ENCODE measurements around the gene SETD1B. TPM values are rescaled to one million over a fixed set of nuclear protein-coding genes. Genes with fewer than 3 reads are reported as not detected.
A peak's percentile ranks its signal among the peaks of the same experiment; 100 is the strongest.
"Not testable (repeated sequence)": the region's sequence is repeated elsewhere in the genome, so short reads cannot be mapped to it uniquely, and the experiment has no call there.

Gene SETD1B
- total RNA-seq, 2 experiments from 2014 or later = 33.7 to 35.9 TPM

- Mint-ChIP-seq H3K36me3 (peaks cover 46% of the 10 kb centered on the region), H3K9me3 (ENCODE audit: low read depth) (no peaks in the 10 kb centered on the region), H3K4me3 (no peak overlapping the region), H3K4me1 (peaks cover 68% of the 10 kb centered on the region), H3K27ac (peak overlapping the region; percentile 73), H3K27me3 (no peaks in the 10 kb centered on the region)
- CTCF ChIA-PET = interaction anchor here (32.8 to 45.4 kb wide), 2 partner anchors 2 to 14 kb away, joined by 1678 read pairs; partner anchors contain the start of genes RHOF and SETD1B
- ATAC-seq (no peak), DNase-seq (no peak)
These were observed 20.0 kb upstream of the SETD1B start for GRCh38 chr12:121783766-121784165.

GRCh38 chr12:121784460-121784859, 19.3 kb upstream of the SETD1B start:
- Mint-ChIP-seq H3K4me3 (peak overlapping the region; percentile 69), H3K9me3 (ENCODE audit: low read depth) (no peaks in the 10 kb centered on the region), H3K27me3 (no peaks in the 10 kb centered on the region), H3K4me1 (peaks cover 74% of the 10 kb centered on the region), H3K36me3 (peaks cover 42% of the 10 kb centered on the region), H3K27ac (peak overlapping the region; percentile 73)
- CTCF ChIA-PET = interaction anchor here (32.8 to 45.4 kb wide), 2 partner anchors 2 to 13 kb away, joined by 1678 read pairs; partner anchors contain the start of genes RHOF and SETD1B
- ATAC-seq (no peak), DNase-seq (no peak)

GRCh38 chr12:121786440-121786825, 17.4 kb upstream of the SETD1B start:
- H3K27ac Mint-ChIP-seq = peak overlapping the region; percentile 98
- no peaks in the 10 kb centered on the region for H3K9me3 Mint-ChIP-seq (ENCODE audit: low read depth)
- H3K4me1 Mint-ChIP-seq = peaks cover 89% of the 10 kb centered on the region
- H3K4me3 Mint-ChIP-seq = peak overlapping the region; percentile 51
- DNase-seq = peak; percentile 45
- H3K36me3 Mint-ChIP-seq = peaks cover 44% of the 10 kb centered on the region
- ATAC-seq = no peak
- H3K27me3 Mint-ChIP-seq = no peaks in the 10 kb centered on the region
- CTCF ChIA-PET = interaction anchor here (1.2 to 45.4 kb wide), 3 partner anchors 4 to 89 kb away, joined by 3 to 1678 read pairs (median 1678); partner anchors contain the start of genes RHOF and SETD1B

- H3K27ac Mint-ChIP-seq = peak overlapping the region; percentile 98
- no peaks in the 10 kb centered on the region for H3K27me3 Mint-ChIP-seq
- no peaks in the 10 kb centered on the region for H3K9me3 Mint-ChIP-seq (ENCODE audit: low read depth)
- DNase-seq (peak; percentile 77), ATAC-seq (no peak)
- CTCF ChIA-PET = interaction anchor here (0.9 to 45.4 kb wide), 5 partner anchors 5 to 102 kb away, joined by 3 to 1678 read pairs (median 3); partner anchors contain the start of genes RHOF, SETD1B and TMEM120B
- H3K4me1 Mint-ChIP-seq = peaks cover 83% of the 10 kb centered on the region
- peak overlapping the region; percentile 93 for H3K4me3 Mint-ChIP-seq
- H3K36me3 Mint-ChIP-seq = peaks cover 48% of the 10 kb centered on the region
These were observed 16.5 kb upstream of the SETD1B start for GRCh38 chr12:121787063-121788025.

DNA sequence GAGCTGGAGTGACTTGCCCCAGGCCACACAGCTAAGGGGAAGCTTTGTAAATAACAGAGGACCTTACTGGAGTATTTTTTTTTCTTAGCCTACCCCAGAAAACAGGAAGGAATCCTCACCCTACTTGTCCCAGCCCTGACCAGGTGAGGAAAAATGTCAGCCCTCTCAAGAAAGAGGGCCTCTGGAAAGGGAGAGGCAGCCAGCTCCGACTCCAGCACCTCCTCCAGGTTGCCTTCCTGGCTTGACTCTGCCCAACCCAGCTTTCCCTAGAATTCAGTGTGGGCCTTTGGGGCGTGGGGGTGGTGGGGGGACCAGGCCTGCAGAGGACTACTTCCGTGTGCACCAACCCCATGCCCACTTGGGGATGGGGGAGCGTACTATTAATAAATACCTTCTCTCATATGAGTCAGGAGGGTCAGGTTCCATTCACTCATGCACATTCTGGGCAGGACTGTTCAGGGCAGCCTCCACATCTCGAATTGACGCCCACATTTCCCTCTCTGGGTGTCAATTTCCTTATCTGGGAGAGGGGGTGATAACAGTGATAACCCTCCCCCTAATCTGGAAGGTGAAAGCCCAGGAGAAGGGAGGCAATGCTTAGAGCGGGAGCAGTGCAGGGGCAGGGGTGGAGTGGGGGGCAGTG, 15.5 kb upstream of the SETD1B start:
- Mint-ChIP-seq H3K27ac (peak overlapping the region; percentile 98), H3K36me3 (peaks cover 48% of the 10 kb centered on the region), H3K9me3 (ENCODE audit: low read depth) (no peaks in the 10 kb centered on the region), H3K4me3 (peak overlapping the region; percentile 93), H3K4me1 (peaks cover 74% of the 10 kb centered on the region), H3K27me3 (no peaks in the 10 kb centered on the region)
- CTCF ChIA-PET = interaction anchor here (0.9 to 45.4 kb wide), 5 partner anchors 6 to 162 kb away, joined by 3 to 1678 read pairs (median 3); partner anchors contain the start of genes ORAI1, RHOF, SETD1B and TMEM120B
- ATAC-seq (no peak), DNase-seq (peak; percentile 49)

- H3K9me3 Mint-ChIP-seq (ENCODE audit: low read depth) = no peaks in the 10 kb centered on the region
- peak overlapping the region; percentile 98 for H3K27ac Mint-ChIP-seq
- peak overlapping the region; percentile 93 for H3K4me3 Mint-ChIP-seq
- H3K36me3 Mint-ChIP-seq = peaks cover 45% of the 10 kb centered on the region
- DNase-seq (peak; percentile 74), ATAC-seq (peak; percentile 1)
- CTCF ChIA-PET = interaction anchor here (0.6 to 45.4 kb wide), 8 partner anchors 7 to 516 kb away, joined by 3 to 1678 read pairs (median 4); partner anchors contain the start of genes ORAI1, PSMD9, RHOF and SETD1B
- peaks cover 66% of the 10 kb centered on the region for H3K4me1 Mint-ChIP-seq
- H3K27me3 Mint-ChIP-seq = no peaks in the 10 kb centered on the region
These were observed 14.5 kb upstream of the SETD1B start for GRCh38 chr12:121789233-121789781.

DNA sequence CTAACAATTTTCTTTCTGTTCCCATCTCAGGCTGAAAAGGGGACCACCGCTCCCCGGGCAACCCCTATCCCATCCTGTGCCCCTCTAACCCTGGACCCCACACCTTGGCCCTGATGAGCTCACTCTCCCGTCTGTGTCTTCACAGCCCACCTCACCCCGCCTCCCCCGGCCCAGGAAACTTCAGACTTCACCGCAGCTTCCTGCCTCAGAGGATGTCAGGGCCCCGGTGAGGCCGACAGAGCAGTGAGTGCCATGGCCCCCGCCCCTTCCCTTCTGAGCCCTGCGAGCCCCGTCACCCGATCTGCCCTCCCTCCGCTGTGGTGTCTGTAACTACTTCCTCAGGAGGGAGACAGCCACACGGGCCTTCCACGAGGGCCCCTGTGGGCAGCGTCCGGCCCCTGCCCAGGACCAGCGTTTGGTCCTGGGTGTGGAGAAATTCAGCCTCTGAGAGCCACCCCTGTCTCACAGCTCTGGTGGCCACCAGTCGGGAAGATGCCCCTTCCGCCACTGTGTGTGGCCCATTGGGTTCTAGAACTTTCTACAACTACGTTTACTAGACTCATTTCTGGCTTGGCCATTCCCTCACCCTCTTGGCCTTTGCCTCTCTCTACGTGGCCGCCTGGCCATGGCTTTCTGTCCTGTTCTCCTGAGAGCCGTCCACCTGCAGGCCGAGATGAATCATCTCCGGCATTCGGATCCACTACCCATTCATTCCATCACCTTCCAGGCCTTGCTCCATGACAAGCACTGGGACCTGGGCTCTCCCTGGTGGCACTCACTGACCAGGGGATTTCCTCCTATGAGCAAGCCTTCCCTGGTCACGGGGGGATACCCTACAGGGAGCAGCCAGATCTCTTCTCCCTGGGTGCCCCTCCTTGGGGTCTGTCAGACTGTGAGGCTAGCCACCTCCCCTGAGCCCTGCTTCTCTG, 13.7 kb upstream of the SETD1B start:
- peak; percentile 64 for ATAC-seq
- peaks cover 66% of the 10 kb centered on the region for H3K4me1 Mint-ChIP-seq
- H3K27ac Mint-ChIP-seq = peak overlapping the region; percentile 98
- no peaks in the 10 kb centered on the region for H3K27me3 Mint-ChIP-seq
- CTCF ChIA-PET = interaction anchor here (0.6 to 45.4 kb wide), 8 partner anchors 7 to 515 kb away, joined by 3 to 1678 read pairs (median 4); partner anchors contain the start of genes ORAI1, PSMD9, RHOF and SETD1B
- DNase-seq = peak; percentile 98
- H3K9me3 Mint-ChIP-seq (ENCODE audit: low read depth) = no peaks in the 10 kb centered on the region
- peak overlapping the region; percentile 93 for H3K4me3 Mint-ChIP-seq
- H3K36me3 Mint-ChIP-seq = peaks cover 38% of the 10 kb centered on the region

DNA sequence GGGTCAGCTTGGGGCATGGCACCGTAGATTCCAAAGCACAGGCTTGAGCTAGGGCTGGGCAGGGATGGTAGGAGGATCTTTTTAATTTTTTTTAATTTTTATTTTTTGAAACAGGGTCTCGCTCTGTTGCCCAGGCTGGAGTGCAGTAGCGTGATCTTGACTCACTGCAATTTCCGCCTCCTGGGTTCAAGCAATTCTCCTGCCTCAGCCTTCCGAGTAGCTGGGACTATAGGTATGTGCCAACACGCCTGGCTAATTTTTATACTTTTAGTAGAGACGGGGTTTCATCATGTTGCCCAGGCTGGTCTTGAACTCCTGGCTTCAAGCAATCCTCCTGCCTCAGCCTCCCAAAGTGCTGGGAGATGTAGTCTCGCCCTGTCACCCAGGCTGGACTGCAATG, 13.0 kb upstream of the SETD1B start:
- Mint-ChIP-seq H3K4me3 (peak overlapping the region; percentile 93), H3K36me3 (peaks cover 38% of the 10 kb centered on the region), H3K27ac (peak overlapping the region; percentile 98), H3K4me1 (peaks cover 66% of the 10 kb centered on the region)
- not testable (repeated sequence) for H3K27me3 Mint-ChIP-seq; ATAC-seq; H3K9me3 Mint-ChIP-seq (ENCODE audit: low read depth); DNase-seq
- CTCF ChIA-PET = interaction anchor here (0.6 to 45.4 kb wide), 6 partner anchors 7 to 1143 kb away, joined by 3 to 1678 read pairs (median 5); partner anchors contain the start of genes PSMD9, RHOF and SETD1B

DNA sequence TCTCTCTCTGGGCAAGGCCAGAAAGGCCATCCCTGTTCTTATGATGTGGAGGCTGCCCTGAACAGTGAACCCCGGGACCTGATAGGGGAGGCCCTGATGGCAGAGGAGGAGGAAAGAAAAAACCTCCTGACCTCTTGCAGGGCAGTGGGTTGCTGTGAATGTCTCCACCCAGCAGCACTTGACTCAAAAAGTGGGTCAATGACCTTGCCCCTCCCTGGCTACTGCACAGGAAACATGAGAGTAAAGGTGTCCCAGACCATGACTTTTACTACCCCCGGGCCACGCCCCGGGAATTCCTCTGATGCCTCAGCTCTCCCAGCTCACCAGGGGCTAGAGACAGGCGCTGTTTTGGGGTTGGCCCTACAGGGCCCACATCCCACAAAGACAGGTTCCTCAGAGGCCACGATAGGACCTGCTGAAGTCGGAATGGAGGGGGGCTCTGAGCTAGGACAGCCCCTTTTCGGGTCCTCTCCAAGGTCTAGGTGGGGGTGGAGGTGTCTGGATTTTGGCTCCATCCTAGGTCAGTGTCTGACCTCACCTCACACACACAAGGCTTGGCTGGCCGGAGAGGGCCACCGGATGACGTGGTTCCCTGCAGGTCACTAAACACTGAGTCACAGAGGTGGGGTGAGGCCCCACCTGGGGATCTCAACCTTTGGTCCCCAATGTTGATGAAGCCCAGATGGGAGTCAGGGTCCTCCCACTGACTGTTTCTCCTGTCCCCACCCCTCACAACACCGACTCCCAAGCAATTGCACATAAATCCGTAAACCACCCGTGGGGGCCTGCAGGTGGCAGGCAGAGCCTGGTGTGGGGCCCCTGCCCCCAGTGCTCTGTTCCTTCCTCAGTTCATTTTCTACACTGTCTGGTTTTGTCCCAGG, 11.9 kb upstream of the SETD1B start:
- Mint-ChIP-seq H3K36me3 (peaks cover 30% of the 10 kb centered on the region), H3K27ac (peak overlapping the region; percentile 98), H3K4me3 (peak overlapping the region; percentile 93), H3K9me3 (ENCODE audit: low read depth) (no peaks in the 10 kb centered on the region), H3K4me1 (peaks cover 56% of the 10 kb centered on the region), H3K27me3 (no peaks in the 10 kb centered on the region)
- ATAC-seq = no peak
- DNase-seq = peak; percentile 64
- CTCF ChIA-PET = interaction anchor here (0.6 to 45.4 kb wide), 14 partner anchors 6 to 1144 kb away, joined by 3 to 1678 read pairs (median 5); partner anchors contain the start of genes PSMD9, RHOF, SETD1B and TMEM120B

DNA sequence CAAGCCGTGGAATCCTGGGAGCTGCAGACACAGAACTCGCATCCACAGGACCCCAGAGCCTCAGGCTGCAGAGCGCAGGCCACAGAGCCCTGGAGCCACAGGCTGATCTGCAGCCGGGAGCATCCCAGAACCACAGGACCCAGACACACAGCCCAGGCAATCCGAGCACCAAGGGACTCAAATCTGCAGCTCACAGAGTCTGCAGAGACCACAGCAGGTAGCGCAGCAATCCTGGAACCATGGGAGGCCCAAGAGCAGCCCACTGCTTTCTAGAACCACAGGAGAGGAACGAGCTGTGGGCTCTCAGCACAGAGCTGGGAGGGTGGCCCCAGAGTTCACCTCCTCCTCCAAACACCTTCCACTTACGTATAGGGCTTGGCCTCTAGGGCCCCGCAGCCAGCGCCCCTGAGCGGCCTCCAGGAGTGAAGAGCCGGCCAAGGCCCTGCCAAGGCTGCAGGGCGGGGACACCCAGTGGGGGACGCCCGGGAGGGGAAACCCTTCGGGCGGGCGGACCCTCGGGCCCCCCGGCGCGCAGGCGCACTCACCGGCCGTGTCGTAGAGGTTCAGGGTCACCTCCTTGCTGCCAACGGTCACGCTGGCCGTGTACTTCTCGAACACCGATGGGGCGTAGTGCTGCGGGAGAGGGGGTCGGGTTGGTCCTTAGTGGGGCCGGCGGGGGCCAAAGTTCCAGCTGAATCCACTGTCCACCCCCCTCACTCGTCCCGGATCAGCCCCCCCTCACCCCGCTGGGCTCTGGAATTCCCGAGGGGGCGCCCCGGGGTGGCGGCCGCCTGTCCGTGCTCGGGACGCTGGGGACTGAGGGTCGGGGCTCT, 11.0 kb upstream of the SETD1B start:
- ATAC-seq = peak; percentile 18
- DNase-seq = peak; percentile 83
- Mint-ChIP-seq H3K36me3 (peaks cover 26% of the 10 kb centered on the region), H3K27ac (peak overlapping the region; percentile 98), H3K27me3 (no peaks in the 10 kb centered on the region), H3K4me1 (peaks cover 54% of the 10 kb centered on the region), H3K4me3 (peak overlapping the region; percentile 93), H3K9me3 (ENCODE audit: low read depth) (no peaks in the 10 kb centered on the region)
- CTCF ChIA-PET = interaction anchor here (0.6 to 45.4 kb wide), 21 partner anchors 5 to 303 kb away, joined by 3 to 1678 read pairs (median 13); partner anchors contain the start of genes CFAP251, ORAI1, PSMD9 and RHOF
